Measurements from ENCODE around the gene ATXN1. TPM values are rescaled to one million over a fixed set of nuclear protein-coding genes. Genes with fewer than 3 reads are reported as not detected.
"Not testable (repeated sequence)": the region's sequence is repeated elsewhere in the genome, so short reads cannot be mapped to it uniquely, and the experiment has no call there.

The ATXN1 gene
- total RNA-seq, 5 donors from 2014 or later (not counting 1 experiment from before 2014, with no cell fraction given) = 65.1 to 101 (median 77.5) TPM

- H3K27me3 Mint-ChIP-seq = no peaks in the 10 kb centered on the region
- H3K4me3 ChIP-seq (ENCODE audit: control insufficient read depth in 1 of 2, extremely low read depth in 1 of 2, low read length in 1 of 2) = no peak overlapping the region
- no peaks in the 10 kb centered on the region for H3K4me1 ChIP-seq (ENCODE audit: control insufficient read depth in 1 of 2, extremely low read depth in 1 of 2, insufficient read depth in 2 of 2, low read length in 2 of 2)
- H3K4me3 Mint-ChIP-seq = no peak overlapping the region
- no peaks in the 10 kb centered on the region for H3K9me3 Mint-ChIP-seq
- 100% methylated on average over 1 of the region's 7 CpGs for WGBS (ENCODE audit: insufficient coverage)
- H3K4me1 Mint-ChIP-seq = peaks cover 0 to 1% (median 0%) of the 10 kb centered on the region in 3 donors
- no peak overlapping the region for H3K27ac Mint-ChIP-seq
- H3K9me3 ChIP-seq = no peaks in the 10 kb centered on the region
- no peak overlapping the region for H3K27ac ChIP-seq (ENCODE audit: low read length)
- POLR2A ChIA-PET = no interaction called here
- no peaks in the 10 kb centered on the region for H3K27me3 ChIP-seq (replicated peaks in 1 of 2; ENCODE audit: control insufficient read depth in 2 of 2, extremely low read depth in 1 of 2, insufficient read depth in 2 of 2, low read length in 1 of 2)
- peaks cover 18% of the 10 kb centered on the region for H3K36me3 Mint-ChIP-seq
- ATAC-seq (replicated peaks in 1 of 4) = no peak
- CTCF ChIA-PET = interaction anchor here (0.6 to 0.8 kb wide), 2 partner anchors 14 to 365 kb away, joined by 3 to 4 read pairs; partner anchors contain the start of gene ATXN1 (in 1 of the 2)
- DNase-seq = no peak
- H3K36me3 ChIP-seq (ENCODE audit: control insufficient read depth in 2 of 2, extremely low read depth in 1 of 2, insufficient read depth in 1 of 2, low read length in 1 of 2) = peaks cover 0 to 4% of the 10 kb centered on the region in 2 donors
Observed at GRCh38 chr6:16396497-16397319, 364.6 kb downstream of the ATXN1 start.

GRCh38 chr6:16394632-16395031 lies 366.6 kb downstream of the ATXN1 start:
- Mint-ChIP-seq H3K27me3 (no peaks in the 10 kb centered on the region), H3K9me3 (no peaks in the 10 kb centered on the region), H3K27ac (no peak overlapping the region), H3K4me3 (no peak overlapping the region), H3K4me1 (peaks cover 0 to 1% (median 0%) of the 10 kb centered on the region in 3 donors), H3K36me3 (peaks cover 10% of the 10 kb centered on the region)
- Histone ChIP-seq H3K27me3 (replicated peaks in 1 of 2; ENCODE audit: control insufficient read depth in 2 of 2, extremely low read depth in 1 of 2, insufficient read depth in 2 of 2, low read length in 1 of 2) (no peaks in the 10 kb centered on the region), H3K9me3 (no peaks in the 10 kb centered on the region), H3K36me3 (ENCODE audit: control insufficient read depth in 2 of 2, extremely low read depth in 1 of 2, insufficient read depth in 1 of 2, low read length in 1 of 2) (peaks cover 0 to 4% of the 10 kb centered on the region in 2 donors), H3K4me1 (ENCODE audit: control insufficient read depth in 1 of 2, extremely low read depth in 1 of 2, insufficient read depth in 2 of 2, low read length in 2 of 2) (no peaks in the 10 kb centered on the region), H3K4me3 (ENCODE audit: control insufficient read depth in 1 of 2, extremely low read depth in 1 of 2, low read length in 1 of 2) (no peak overlapping the region), H3K27ac (ENCODE audit: low read length) (no peak overlapping the region)
- WGBS (ENCODE audit: insufficient coverage) = no CpG with 5 or more reads among the region's 2 CpGs
- POLR2A ChIA-PET = interaction anchor here in 1 of 2 donors (0.6 kb wide), 1 partner anchor 17 kb away, joined by 3 read pairs; no protein-coding TSS in a partner anchor
- ATAC-seq (replicated peaks in 1 of 4) (no peak), DNase-seq (no peak)
- CTCF ChIA-PET = interaction anchor here (0.5 to 0.6 kb wide), 3 partner anchors 14 to 96 kb away, joined by 3 to 4 read pairs (median 4); no protein-coding TSS in a partner anchor

- Histone ChIP-seq H3K36me3 (ENCODE audit: control insufficient read depth in 2 of 2, extremely low read depth in 1 of 2, insufficient read depth in 1 of 2, low read length in 1 of 2) (no peaks in the 10 kb centered on the region), H3K4me1 (ENCODE audit: control insufficient read depth in 1 of 2, extremely low read depth in 1 of 2, insufficient read depth in 2 of 2, low read length in 2 of 2) (no peaks in the 10 kb centered on the region), H3K27ac (ENCODE audit: low read length) (no peak overlapping the region), H3K27me3 (replicated peaks in 1 of 2; ENCODE audit: control insufficient read depth in 2 of 2, extremely low read depth in 1 of 2, insufficient read depth in 2 of 2, low read length in 1 of 2) (no peaks in the 10 kb centered on the region), H3K9me3 (no peaks in the 10 kb centered on the region), H3K4me3 (ENCODE audit: control insufficient read depth in 1 of 2, extremely low read depth in 1 of 2, low read length in 1 of 2) (no peak overlapping the region)
- Mint-ChIP-seq H3K9me3 (no peaks in the 10 kb centered on the region), H3K27me3 (no peaks in the 10 kb centered on the region), H3K27ac (no peak overlapping the region), H3K4me3 (no peak overlapping the region), H3K36me3 (peaks cover 7% of the 10 kb centered on the region), H3K4me1 (peaks cover 0 to 1% (median 0%) of the 10 kb centered on the region in 3 donors)
- no peak for DNase-seq
- CTCF ChIA-PET = no interaction called here
- POLR2A ChIA-PET = interaction anchor here in 1 of 2 donors (0.6 kb wide), 1 partner anchor 823 kb away, joined by 4 read pairs; no protein-coding TSS in a partner anchor
- no peak for ATAC-seq (replicated peaks in 1 of 4)
- WGBS (ENCODE audit: insufficient coverage) = no CpG with 5 or more reads among the region's 4 CpGs
Observed at GRCh38 chr6:16393326-16393725, 367.9 kb downstream of the ATXN1 start.

- ChIA-PET CTCF (no interaction called here), POLR2A (interaction anchor here (0.6 kb wide), 2 partner anchors 50 to 826 kb away, joined by 4 to 5 read pairs; no protein-coding TSS in a partner anchor)
- no peaks in the 10 kb centered on the region for H3K27me3 Mint-ChIP-seq
- H3K27ac Mint-ChIP-seq = peak overlapping the region in 1 of 2 donors; percentile 6
- H3K4me1 Mint-ChIP-seq = peaks cover 0 to 1% (median 0%) of the 10 kb centered on the region in 3 donors
- no peak for ATAC-seq (replicated peaks in 1 of 4)
- no peaks in the 10 kb centered on the region for H3K9me3 Mint-ChIP-seq
- H3K4me3 Mint-ChIP-seq = no peak overlapping the region
- H3K4me3 ChIP-seq (ENCODE audit: control insufficient read depth in 1 of 2, extremely low read depth in 1 of 2, low read length in 1 of 2) = no peak overlapping the region
- no peaks in the 10 kb centered on the region for H3K4me1 ChIP-seq (ENCODE audit: control insufficient read depth in 1 of 2, extremely low read depth in 1 of 2, insufficient read depth in 2 of 2, low read length in 2 of 2)
- no peak for DNase-seq
- H3K9me3 ChIP-seq = no peaks in the 10 kb centered on the region
- WGBS (ENCODE audit: insufficient coverage) = 100% methylated on average over 1 of the region's 1 CpG
- H3K27ac ChIP-seq (ENCODE audit: low read length) = no peak overlapping the region
- H3K36me3 Mint-ChIP-seq = peaks cover 10% of the 10 kb centered on the region
- H3K27me3 ChIP-seq (replicated peaks in 1 of 2; ENCODE audit: control insufficient read depth in 2 of 2, extremely low read depth in 1 of 2, insufficient read depth in 2 of 2, low read length in 1 of 2) = no peaks in the 10 kb centered on the region
- H3K36me3 ChIP-seq (ENCODE audit: control insufficient read depth in 2 of 2, extremely low read depth in 1 of 2, insufficient read depth in 1 of 2, low read length in 1 of 2) = peaks cover 0 to 3% of the 10 kb centered on the region in 2 donors
Observed at GRCh38 chr6:16392010-16392409, 369.2 kb downstream of the ATXN1 start.

- Mint-ChIP-seq H3K9me3 (no peaks in the 10 kb centered on the region), H3K27me3 (no peaks in the 10 kb centered on the region), H3K27ac (peak overlapping the region in 1 of 2 donors; percentile 6), H3K4me3 (no peak overlapping the region), H3K36me3 (peaks cover 6% of the 10 kb centered on the region), H3K4me1 (peaks cover 0 to 2% (median 0%) of the 10 kb centered on the region in 3 donors)
- 100% methylated on average over 1 of the region's 2 CpGs for WGBS (ENCODE audit: insufficient coverage)
- CTCF ChIA-PET = interaction anchor here in 1 of 2 donors (0.6 kb wide), 1 partner anchor 1088 kb away, joined by 4 read pairs; no protein-coding TSS in a partner anchor
- H3K27ac ChIP-seq (ENCODE audit: low read length) = no peak overlapping the region
- no peak overlapping the region for H3K4me3 ChIP-seq (ENCODE audit: control insufficient read depth in 1 of 2, extremely low read depth in 1 of 2, low read length in 1 of 2)
- POLR2A ChIA-PET = interaction anchor here in 1 of 2 donors (0.6 to 0.7 kb wide), 2 partner anchors 424 to 825 kb away, joined by 5 to 15 read pairs; no protein-coding TSS in a partner anchor
- no peaks in the 10 kb centered on the region for H3K27me3 ChIP-seq (replicated peaks in 1 of 2; ENCODE audit: control insufficient read depth in 2 of 2, extremely low read depth in 1 of 2, insufficient read depth in 2 of 2, low read length in 1 of 2)
- H3K9me3 ChIP-seq = no peaks in the 10 kb centered on the region
- no peak for ATAC-seq (replicated peaks in 1 of 4)
- H3K36me3 ChIP-seq (ENCODE audit: control insufficient read depth in 2 of 2, extremely low read depth in 1 of 2, insufficient read depth in 1 of 2, low read length in 1 of 2) = peaks cover 0 to 3% of the 10 kb centered on the region in 2 donors
- no peaks in the 10 kb centered on the region for H3K4me1 ChIP-seq (ENCODE audit: control insufficient read depth in 1 of 2, extremely low read depth in 1 of 2, insufficient read depth in 2 of 2, low read length in 2 of 2)
- no peak for DNase-seq
Observed at GRCh38 chr6:16391451-16391912, 369.8 kb downstream of the ATXN1 start.

- CTCF ChIA-PET = interaction anchor here in 1 of 2 donors (0.6 kb wide), 1 partner anchor 1087 kb away, joined by 4 read pairs; no protein-coding TSS in a partner anchor
- H3K27ac Mint-ChIP-seq; H3K36me3 ChIP-seq (ENCODE audit: control insufficient read depth in 2 of 2, extremely low read depth in 1 of 2, insufficient read depth in 1 of 2, low read length in 1 of 2); H3K36me3 Mint-ChIP-seq; ATAC-seq (replicated peaks in 1 of 4); H3K4me1 ChIP-seq (ENCODE audit: control insufficient read depth in 1 of 2, extremely low read depth in 1 of 2, insufficient read depth in 2 of 2, low read length in 2 of 2); H3K4me3 ChIP-seq (ENCODE audit: control insufficient read depth in 1 of 2, extremely low read depth in 1 of 2, low read length in 1 of 2); DNase-seq; H3K9me3 ChIP-seq; H3K27me3 ChIP-seq (replicated peaks in 1 of 2; ENCODE audit: control insufficient read depth in 2 of 2, extremely low read depth in 1 of 2, insufficient read depth in 2 of 2, low read length in 1 of 2); H3K9me3 Mint-ChIP-seq; H3K27ac ChIP-seq (ENCODE audit: low read length); H3K4me3 Mint-ChIP-seq; H3K27me3 Mint-ChIP-seq; H3K4me1 Mint-ChIP-seq: not testable (repeated sequence)
- POLR2A ChIA-PET = interaction anchor here in 1 of 2 donors (0.7 kb wide), 1 partner anchor 425 kb away, joined by 15 read pairs; no protein-coding TSS in a partner anchor
- WGBS (ENCODE audit: insufficient coverage) = 100% methylated on average over 2 of the region's 6 CpGs
Observed at GRCh38 chr6:16390909-16391450, 370.3 kb downstream of the ATXN1 start.
